GM23338 (cell line): ENCODE measurements around the gene TBC1D9. TPM values are rescaled to one million over a fixed set of nuclear protein-coding genes. Genes with fewer than 3 reads are reported as not detected.

Experiments used
- ATAC-seq: fragments of 200-7000 bp; cut with Tn5 transposase; 3 replicates; pipeline ENCODE4 v1.9.1; 2020
- DNase-seq: peaks from one replicate; pipeline ENCODE4 v3.0.0-alpha.2; 2015; ENCODE audit warnings: low spot score
- H2AFZ ChIP-seq: fragments of 200-600 bp; sonication (generic); 2 replicates; pipeline ENCODE4 v1.8.0; 2016; ENCODE audit warnings: antibody characterized with exemption, mild to moderate bottlenecking, moderate library complexity
- H3F3A ChIP-seq: fragments of 200-600 bp; sonication (generic); replicated peaks from 2 replicates; pipeline ENCODE4 v1.8.0; 2017; ENCODE audit warnings: antibody characterized with exemption, mixed run types, low read depth
- H3K27ac ChIP-seq: fragments of 200-600 bp; sonication (generic); 2 replicates; pipeline ENCODE4 v1.6.1; 2016; ENCODE audit warnings: low read depth
- H3K27me3 ChIP-seq: fragments of 200-600 bp; sonication (generic); 2 replicates; pipeline ENCODE4 v1.8.0; 2016; ENCODE audit warnings: mild to moderate bottlenecking, mixed run types, moderate library complexity; ENCODE audit not compliant: insufficient read depth
- H3K36me3 ChIP-seq: fragments of 200-600 bp; sonication (generic); 2 replicates; pipeline ENCODE4 v1.8.0; 2016; ENCODE audit warnings: mild to moderate bottlenecking; ENCODE audit not compliant: insufficient read depth
- H3K4me1 ChIP-seq: fragments of 200-600 bp; sonication (generic); 2 replicates; pipeline ENCODE4 v1.8.0; 2016; ENCODE audit warnings: mild to moderate bottlenecking, moderate library complexity; ENCODE audit not compliant: insufficient read depth
- H3K4me2 ChIP-seq: fragments of 200-600 bp; sonication (generic); 2 replicates; pipeline ENCODE4 v1.7.1; 2017; ENCODE audit warnings: mixed run types
- H3K4me3 ChIP-seq: fragments of 200-600 bp; sonication (generic); 2 replicates; pipeline ENCODE4 v1.6.1; 2016; ENCODE audit warnings: mixed run types
- H3K79me2 ChIP-seq: fragments of 200-600 bp; sonication (generic); replicated peaks from 2 replicates; pipeline ENCODE4 v1.8.0; 2017; ENCODE audit warnings: mild to moderate bottlenecking; ENCODE audit not compliant: insufficient read depth
- H3K9me2 ChIP-seq: fragments of 200-600 bp; sonication (generic); 2 replicates; pipeline ENCODE4 v1.8.0; 2017; ENCODE audit not compliant: insufficient read depth
- H4K20me1 ChIP-seq: fragments of 200-600 bp; sonication (generic); replicated peaks from 2 replicates; pipeline ENCODE4 v1.8.0; 2017; ENCODE audit warnings: mild to moderate bottlenecking; ENCODE audit not compliant: insufficient read depth
- H3K27ac Mint-ChIP-seq: 2 replicates; pipeline ENCODE4 v1.8.0; 2020; ENCODE audit warnings: inconsistent platforms, mild to moderate bottlenecking, moderate library complexity, mixed read lengths
- H3K27me3 Mint-ChIP-seq: 3 replicates; pipeline ENCODE4 v1.8.0; 2022; ENCODE audit warnings: low read depth, mild to moderate bottlenecking, moderate library complexity, mixed read lengths, inconsistent platforms; ENCODE audit not compliant: insufficient read depth, poor library complexity
- H3K36me3 Mint-ChIP-seq: 3 replicates; pipeline ENCODE4 v1.8.0; 2021; ENCODE audit warnings: low read depth, mild to moderate bottlenecking, inconsistent platforms, moderate library complexity, mixed read lengths
- H3K4me1 Mint-ChIP-seq: 3 replicates; pipeline ENCODE4 v1.8.0; 2020; ENCODE audit warnings: mild to moderate bottlenecking, inconsistent platforms, mixed read lengths
- H3K4me3 Mint-ChIP-seq: 3 replicates; pipeline ENCODE4 v1.8.0; 2021; ENCODE audit warnings: moderate library complexity, mild to moderate bottlenecking, inconsistent platforms, mixed read lengths
- H3K9me3 Mint-ChIP-seq: 3 replicates; pipeline ENCODE4 v1.8.0; 2020; ENCODE audit warnings: moderate library complexity, mild to moderate bottlenecking, inconsistent platforms, mixed read lengths
- CREB1 ChIP-seq: fragments of 250-450 bp; sonication (Bioruptor Pico); IDR thresholded peaks from 2 replicates; pipeline ENCODE4 v1.5.0; 2020; ENCODE audit warnings: low read depth, mild to moderate bottlenecking, moderate library complexity
- CTCF ChIP-seq, 2 experiments: fragments of 200-600 bp in 1 of 2; sonication (generic) in 1 of 2; conservative IDR thresholded peaks; 2 replicates each; pipeline versions ENCODE4 v1.5.1 to v1.6.1; 2016 to 2017; ENCODE audit warnings: antibody characterized with exemption in 2 of 2, low read depth in 2 of 2, mild to moderate bottlenecking in 2 of 2, moderate library complexity in 1 of 2
- ETS1 ChIP-seq: IDR thresholded peaks from 2 replicates; pipeline ENCODE4 v1.6.1; 2016; ENCODE audit warnings: antibody characterized with exemption
- EZH2 ChIP-seq: fragments of 200-600 bp; sonication (generic); IDR thresholded peaks from one replicate; pipeline ENCODE4 v1.8.0; 2017; ENCODE audit warnings: antibody characterized with exemption, mild to moderate bottlenecking, low read depth; ENCODE audit not compliant: unreplicated experiment
- EZH2phosphoT487 ChIP-seq: fragments of 200-600 bp; sonication (generic); IDR thresholded peaks from one replicate; pipeline ENCODE4 v1.8.1; 2018; ENCODE audit warnings: antibody characterized with exemption; ENCODE audit not compliant: unreplicated experiment
- JUNB ChIP-seq: IDR thresholded peaks from one replicate; pipeline ENCODE4 v1.6.1; 2016; ENCODE audit warnings: antibody characterized with exemption; ENCODE audit not compliant: unreplicated experiment
- NANOG ChIP-seq: IDR thresholded peaks from 2 replicates; pipeline ENCODE4 v1.6.1; 2016; ENCODE audit warnings: antibody characterized with exemption, borderline replicate concordance
- POLR2AphosphoS5 ChIP-seq: IDR thresholded peaks from 2 replicates; pipeline ENCODE4 v1.6.1; 2016; ENCODE audit warnings: antibody characterized with exemption, low read depth
- REST ChIP-seq: IDR thresholded peaks from one replicate; pipeline ENCODE4 v1.6.1; 2018; ENCODE audit warnings: antibody characterized with exemption; ENCODE audit not compliant: unreplicated experiment
- STAT1 ChIP-seq: IDR thresholded peaks from one replicate; pipeline ENCODE4 v1.6.1; 2016; ENCODE audit warnings: antibody characterized with exemption; ENCODE audit not compliant: unreplicated experiment
- ZNF114 ChIP-seq: fragments of 250-450 bp; sonication (Bioruptor Pico); IDR thresholded peaks from 2 replicates; pipeline ENCODE4 v1.5.0; 2020; ENCODE audit warnings: mild to moderate bottlenecking, moderate library complexity
- ZNF331 ChIP-seq: fragments of 250-450 bp; sonication (Bioruptor Pico); IDR thresholded peaks from 2 replicates; pipeline ENCODE4 v1.5.0; 2020; ENCODE audit warnings: low read depth, mild to moderate bottlenecking, moderate library complexity
- ZNF462 ChIP-seq: fragments of 250-450 bp; sonication (Bioruptor Pico); IDR thresholded peaks from 2 replicates; pipeline ENCODE4 v1.5.0; 2020; ENCODE audit warnings: mild to moderate bottlenecking, moderate library complexity
- polyA plus RNA-seq: library from polyadenylated mRNA; unstranded; fragments of >200 nt; fragmentation: Nextera tagmentation; extraction: Ambion mirVana; gene quantifications from 2 replicates; pipeline ENCODE4 v1.2.1, GENCODE V29; 2016
- total RNA-seq: library from RNA; depleted of rRNA; stranded (reverse); fragments of >200 nt; shearing (Covaris generic); gene quantifications from 2 replicates; pipeline ENCODE4 v1.2.3, GENCODE V29; 2014

Gene TBC1D9
- total and polyA plus RNA-seq, 2 experiments from 2014 or later = 0.03 to 0.56 TPM

GRCh38 chr4:140611854-140612253 is 144.3 kb downstream of the TBC1D9 start:
- Histone ChIP-seq H3K79me2 (no peaks in the 10 kb centered on the region), H2AFZ (no peak overlapping the region), H3K27me3 (no peaks in the 10 kb centered on the region), H3K4me1 (peaks cover 5% of the 10 kb centered on the region; the same call in 1 of the 2 replicates), H3K36me3 (no peaks in the 10 kb centered on the region), H3K9me2 (peaks cover 5% of the 10 kb centered on the region; the same call in 1 of the 2 replicates), H3F3A (no peaks in the 10 kb centered on the region), H3K4me2 (no peak overlapping the region), H4K20me1 (no peaks in the 10 kb centered on the region), H3K27ac (no peak overlapping the region), H3K4me3 (no peak overlapping the region)
- Mint-ChIP-seq H3K4me1 (peaks cover 5% of the 10 kb centered on the region), H3K4me3 (no peak overlapping the region), H3K36me3 (no peaks in the 10 kb centered on the region), H3K27me3 (no peaks in the 10 kb centered on the region), H3K27ac (no peak overlapping the region), H3K9me3 (no peaks in the 10 kb centered on the region)
- no peak for ATAC-seq
- TF ChIP-seq EZH2phosphoT487 = no peak
- TF ChIP-seq ZNF331 (CRISPR knock-in tag) = no peak
- TF ChIP-seq JUNB = no peak
- TF ChIP-seq CREB1 (CRISPR knock-in tag) = no peak
- no peak for TF ChIP-seq ETS1
- no peak for TF ChIP-seq NANOG
- TF ChIP-seq ZNF114 (CRISPR knock-in tag) = no peak
- no peak for TF ChIP-seq ZNF462 (CRISPR knock-in tag)
- TF ChIP-seq POLR2AphosphoS5 = no peak
- no peak for TF ChIP-seq REST
- TF ChIP-seq STAT1 = no peak
- TF ChIP-seq CTCF (conservative IDR thresholded peaks at IDR 0.05; ENCODE audit: low read depth in 2 of 2) = no peak
- no peak for TF ChIP-seq EZH2
- no peak for DNase-seq
